Right lobe of liver (tissue), 4 donors: ENCODE measurements around the gene RYR3.

Experiments used
- POLR2A ChIP-seq: fragments of 450-650 bp; IDR thresholded peaks from one replicate; pipeline ENCODE4 v1.6.1; 2017; ENCODE audit warnings: antibody characterized with exemption, mild to moderate bottlenecking
- TF ChIP-seq, protein P1 (sequence below), 4 donors: fragments of 200-600 bp in 3 of 4; fragments of 450-650 bp in 1 of 4; IDR thresholded peaks; one replicate each; pipeline versions ENCODE4 v1.5.1 to v1.8.0; 2016 to 2022; ENCODE audit warnings: antibody characterized with exemption in 4 of 4, mild to moderate bottlenecking in 2 of 4
- donor health status: DM: no; HTN: no; CAD: no.
- donor health status: DM: no; HTN: no; CAD: no.
- donor health status: DM: no; HTN: yes; CAD: no.

DNA sequence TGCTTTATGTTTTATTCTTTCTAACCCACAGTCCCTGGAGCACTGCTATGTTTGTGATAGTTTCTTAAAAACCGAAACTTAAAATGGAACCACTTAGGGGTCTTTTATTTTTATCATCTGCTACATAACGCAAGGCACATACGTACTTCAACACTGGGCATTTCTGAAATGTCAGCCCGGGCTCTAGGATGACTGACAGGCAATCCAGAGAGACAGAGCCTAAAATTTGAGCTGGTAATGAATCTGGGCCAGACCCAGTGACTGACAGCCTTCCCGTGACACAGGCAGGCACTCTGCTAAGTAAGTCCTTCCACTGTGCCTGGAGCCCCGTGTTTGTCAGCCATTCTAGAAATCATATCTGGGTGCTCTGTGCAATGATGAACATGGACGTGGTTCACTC, 84.6 kb downstream of the RYR3 start:
- TF ChIP-seq, protein P1, sequence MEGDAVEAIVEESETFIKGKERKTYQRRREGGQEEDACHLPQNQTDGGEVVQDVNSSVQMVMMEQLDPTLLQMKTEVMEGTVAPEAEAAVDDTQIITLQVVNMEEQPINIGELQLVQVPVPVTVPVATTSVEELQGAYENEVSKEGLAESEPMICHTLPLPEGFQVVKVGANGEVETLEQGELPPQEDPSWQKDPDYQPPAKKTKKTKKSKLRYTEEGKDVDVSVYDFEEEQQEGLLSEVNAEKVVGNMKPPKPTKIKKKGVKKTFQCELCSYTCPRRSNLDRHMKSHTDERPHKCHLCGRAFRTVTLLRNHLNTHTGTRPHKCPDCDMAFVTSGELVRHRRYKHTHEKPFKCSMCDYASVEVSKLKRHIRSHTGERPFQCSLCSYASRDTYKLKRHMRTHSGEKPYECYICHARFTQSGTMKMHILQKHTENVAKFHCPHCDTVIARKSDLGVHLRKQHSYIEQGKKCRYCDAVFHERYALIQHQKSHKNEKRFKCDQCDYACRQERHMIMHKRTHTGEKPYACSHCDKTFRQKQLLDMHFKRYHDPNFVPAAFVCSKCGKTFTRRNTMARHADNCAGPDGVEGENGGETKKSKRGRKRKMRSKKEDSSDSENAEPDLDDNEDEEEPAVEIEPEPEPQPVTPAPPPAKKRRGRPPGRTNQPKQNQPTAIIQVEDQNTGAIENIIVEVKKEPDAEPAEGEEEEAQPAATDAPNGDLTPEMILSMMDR (IDR thresholded peaks at IDR 0.05) = no peak
- no peak for TF ChIP-seq POLR2A
